GM12878 (cell line): ENCODE measurements around the gene NXN.
"Not testable (repeated sequence)": the region's sequence is repeated elsewhere in the genome, so short reads cannot be mapped to it uniquely, and the experiment has no call there.

Experiments used
- CREM ChIP-seq: IDR thresholded peaks from 2 replicates; pipeline ENCODE4 v1.6.1; 2014; ENCODE audit warnings: antibody characterized with exemption, low read depth
- CTCF ChIP-seq, 3 experiments: IDR thresholded peaks in 2 of 3; conservative IDR thresholded peaks in 1 of 3; 2 replicates each; pipeline ENCODE4 v1.5.1; 2011; ENCODE audit warnings: low read depth in 3 of 3, low read length in 3 of 3, mild to moderate bottlenecking in 3 of 3, control low read depth in 2 of 3, moderate library complexity in 2 of 3, inconsistent platforms in 1 of 3, mixed read lengths in 1 of 3; ENCODE audit not compliant: control insufficient read depth in 2 of 3, insufficient read depth in 1 of 3; ENCODE audit errors: extremely low read depth in 1 of 3
- EP300 ChIP-seq, 2 experiments: fragments of 150-350 bp in 1 of 2; IDR thresholded peaks; 2 replicates each; pipeline ENCODE4 v1.6.1; 2011 to 2012; ENCODE audit warnings: low read depth in 2 of 2, low read length in 2 of 2, borderline replicate concordance in 1 of 2, improper control_type of control experiment in 1 of 2, inconsistent platforms in 1 of 2; ENCODE audit not compliant: control insufficient read depth in 1 of 2
- GABPA ChIP-seq: IDR thresholded peaks from 2 replicates; pipeline ENCODE4 v1.6.1; 2014; ENCODE audit warnings: antibody characterized with exemption, low read depth, mild to moderate bottlenecking, inconsistent platforms
- MEF2A ChIP-seq: IDR thresholded peaks from 2 replicates; pipeline ENCODE4 v1.6.1; 2011; ENCODE audit warnings: low read depth, mild to moderate bottlenecking, low read length, moderate library complexity; ENCODE audit not compliant: insufficient read depth
- MXI1 ChIP-seq: fragments of 150-350 bp; IDR thresholded peaks from 2 replicates; pipeline ENCODE4 v1.6.1; 2011; ENCODE audit warnings: low read depth, mild to moderate bottlenecking, inconsistent platforms, low read length, improper control_type of control experiment
- POLR2A ChIP-seq: IDR thresholded peaks from 2 replicates; pipeline ENCODE4 v1.6.1; 2011; ENCODE audit warnings: low read depth, mild to moderate bottlenecking, low read length
- POLR2AphosphoS5 ChIP-seq: IDR thresholded peaks from 2 replicates; pipeline ENCODE4 v1.6.1; 2011; ENCODE audit warnings: mild to moderate bottlenecking, low read length, inconsistent platforms
- RFX5 ChIP-seq: IDR thresholded peaks from 2 replicates; pipeline ENCODE4 v1.6.1; 2011; ENCODE audit warnings: low read depth, low read length, improper control_type of control experiment
- SUZ12 ChIP-seq: fragments of 200-600 bp; sonication (generic); IDR thresholded peaks from one replicate; pipeline ENCODE4 v1.6.1; 2018; ENCODE audit warnings: antibody characterized with exemption, mild to moderate bottlenecking; ENCODE audit not compliant: unreplicated experiment
- ZBTB33 ChIP-seq: fragments of 450-650 bp; IDR thresholded peaks from 2 replicates; pipeline ENCODE4 v1.6.1; 2017; ENCODE audit warnings: mild to moderate bottlenecking
- TF ChIP-seq, protein P1 (sequence below): fragments of 450-650 bp; IDR thresholded peaks from 2 replicates; pipeline ENCODE4 v1.6.1; 2017; ENCODE audit warnings: mild to moderate bottlenecking, moderate library complexity
- TF ChIP-seq, protein P2 (sequence below): fragments of 450-650 bp; IDR thresholded peaks from 2 replicates; pipeline ENCODE4 v1.6.1; 2017; ENCODE audit warnings: low read depth, mild to moderate bottlenecking, moderate library complexity
- TF ChIP-seq, protein P3 (sequence below): fragments of 450-650 bp; IDR thresholded peaks from 2 replicates; pipeline ENCODE4 v1.6.1; 2017; ENCODE audit warnings: mild to moderate bottlenecking, low read depth, inconsistent platforms; ENCODE audit not compliant: poor library complexity, severe bottlenecking

DNA sequence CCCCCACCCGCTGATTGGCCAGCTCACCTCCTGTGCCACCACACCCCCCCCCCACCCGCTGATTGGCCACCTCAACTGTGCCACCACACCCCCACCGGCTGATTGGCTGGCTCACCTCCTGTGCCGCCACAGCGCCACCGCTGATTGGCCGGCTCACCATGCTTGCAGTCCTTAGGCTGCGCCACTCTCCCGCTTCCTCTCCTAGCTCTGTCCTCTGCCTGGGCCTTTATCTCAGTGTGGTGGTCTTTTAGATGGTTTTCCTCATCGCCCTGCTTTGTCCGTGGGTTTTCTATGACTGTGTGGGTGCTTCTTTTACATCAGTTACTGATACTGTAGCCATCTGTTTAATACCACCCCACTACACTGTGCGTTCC, 188.7 kb downstream of the NXN start:
- not testable (repeated sequence) for TF ChIP-seq POLR2AphosphoS5; SUZ12; RFX5; MEF2A; CTCF (IDR thresholded peaks at IDR 0.05 in 2 of 3, conservative IDR thresholded peaks at IDR 0.05 in 1 of 3; ENCODE audit: control insufficient read depth in 2 of 3, extremely low read depth in 1 of 3, insufficient read depth in 1 of 3, low read depth in 3 of 3, low read length in 3 of 3); ZBTB33; MXI1; GABPA; POLR2A; CREM; EP300 (IDR thresholded peaks at IDR 0.05; ENCODE audit: borderline replicate concordance in 1 of 2, control insufficient read depth in 1 of 2, low read depth in 2 of 2, low read length in 2 of 2)
- TF ChIP-seq, protein P1, sequence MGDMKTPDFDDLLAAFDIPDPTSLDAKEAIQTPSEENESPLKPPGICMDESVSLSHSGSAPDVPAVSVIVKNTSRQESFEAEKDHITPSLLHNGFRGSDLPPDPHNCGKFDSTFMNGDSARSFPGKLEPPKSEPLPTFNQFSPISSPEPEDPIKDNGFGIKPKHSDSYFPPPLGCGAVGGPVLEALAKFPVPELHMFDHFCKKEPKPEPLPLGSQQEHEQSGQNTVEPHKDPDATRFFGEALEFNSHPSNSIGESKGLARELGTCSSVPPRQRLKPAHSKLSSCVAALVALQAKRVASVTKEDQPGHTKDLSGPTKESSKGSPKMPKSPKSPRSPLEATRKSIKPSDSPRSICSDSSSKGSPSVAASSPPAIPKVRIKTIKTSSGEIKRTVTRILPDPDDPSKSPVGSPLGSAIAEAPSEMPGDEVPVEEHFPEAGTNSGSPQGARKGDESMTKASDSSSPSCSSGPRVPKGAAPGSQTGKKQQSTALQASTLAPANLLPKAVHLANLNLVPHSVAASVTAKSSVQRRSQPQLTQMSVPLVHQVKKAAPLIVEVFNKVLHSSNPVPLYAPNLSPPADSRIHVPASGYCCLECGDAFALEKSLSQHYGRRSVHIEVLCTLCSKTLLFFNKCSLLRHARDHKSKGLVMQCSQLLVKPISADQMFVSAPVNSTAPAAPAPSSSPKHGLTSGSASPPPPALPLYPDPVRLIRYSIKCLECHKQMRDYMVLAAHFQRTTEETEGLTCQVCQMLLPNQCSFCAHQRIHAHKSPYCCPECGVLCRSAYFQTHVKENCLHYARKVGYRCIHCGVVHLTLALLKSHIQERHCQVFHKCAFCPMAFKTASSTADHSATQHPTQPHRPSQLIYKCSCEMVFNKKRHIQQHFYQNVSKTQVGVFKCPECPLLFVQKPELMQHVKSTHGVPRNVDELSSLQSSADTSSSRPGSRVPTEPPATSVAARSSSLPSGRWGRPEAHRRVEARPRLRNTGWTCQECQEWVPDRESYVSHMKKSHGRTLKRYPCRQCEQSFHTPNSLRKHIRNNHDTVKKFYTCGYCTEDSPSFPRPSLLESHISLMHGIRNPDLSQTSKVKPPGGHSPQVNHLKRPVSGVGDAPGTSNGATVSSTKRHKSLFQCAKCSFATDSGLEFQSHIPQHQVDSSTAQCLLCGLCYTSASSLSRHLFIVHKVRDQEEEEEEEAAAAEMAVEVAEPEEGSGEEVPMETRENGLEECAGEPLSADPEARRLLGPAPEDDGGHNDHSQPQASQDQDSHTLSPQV: not testable (repeated sequence)
- TF ChIP-seq, protein P2, sequence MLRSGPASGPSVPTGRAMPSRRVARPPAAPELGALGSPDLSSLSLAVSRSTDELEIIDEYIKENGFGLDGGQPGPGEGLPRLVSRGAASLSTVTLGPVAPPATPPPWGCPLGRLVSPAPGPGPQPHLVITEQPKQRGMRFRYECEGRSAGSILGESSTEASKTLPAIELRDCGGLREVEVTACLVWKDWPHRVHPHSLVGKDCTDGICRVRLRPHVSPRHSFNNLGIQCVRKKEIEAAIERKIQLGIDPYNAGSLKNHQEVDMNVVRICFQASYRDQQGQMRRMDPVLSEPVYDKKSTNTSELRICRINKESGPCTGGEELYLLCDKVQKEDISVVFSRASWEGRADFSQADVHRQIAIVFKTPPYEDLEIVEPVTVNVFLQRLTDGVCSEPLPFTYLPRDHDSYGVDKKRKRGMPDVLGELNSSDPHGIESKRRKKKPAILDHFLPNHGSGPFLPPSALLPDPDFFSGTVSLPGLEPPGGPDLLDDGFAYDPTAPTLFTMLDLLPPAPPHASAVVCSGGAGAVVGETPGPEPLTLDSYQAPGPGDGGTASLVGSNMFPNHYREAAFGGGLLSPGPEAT: not testable (repeated sequence)
- TF ChIP-seq, protein P3, sequence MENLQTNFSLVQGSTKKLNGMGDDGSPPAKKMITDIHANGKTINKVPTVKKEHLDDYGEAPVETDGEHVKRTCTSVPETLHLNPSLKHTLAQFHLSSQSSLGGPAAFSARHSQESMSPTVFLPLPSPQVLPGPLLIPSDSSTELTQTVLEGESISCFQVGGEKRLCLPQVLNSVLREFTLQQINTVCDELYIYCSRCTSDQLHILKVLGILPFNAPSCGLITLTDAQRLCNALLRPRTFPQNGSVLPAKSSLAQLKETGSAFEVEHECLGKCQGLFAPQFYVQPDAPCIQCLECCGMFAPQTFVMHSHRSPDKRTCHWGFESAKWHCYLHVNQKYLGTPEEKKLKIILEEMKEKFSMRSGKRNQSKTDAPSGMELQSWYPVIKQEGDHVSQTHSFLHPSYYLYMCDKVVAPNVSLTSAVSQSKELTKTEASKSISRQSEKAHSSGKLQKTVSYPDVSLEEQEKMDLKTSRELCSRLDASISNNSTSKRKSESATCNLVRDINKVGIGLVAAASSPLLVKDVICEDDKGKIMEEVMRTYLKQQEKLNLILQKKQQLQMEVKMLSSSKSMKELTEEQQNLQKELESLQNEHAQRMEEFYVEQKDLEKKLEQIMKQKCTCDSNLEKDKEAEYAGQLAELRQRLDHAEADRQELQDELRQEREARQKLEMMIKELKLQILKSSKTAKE: not testable (repeated sequence)
